Prostate gland (tissue), 2 donors: Measurements from ENCODE around the gene FMN2.

Experiments used
- CTCF ChIP-seq, 4 experiments: fragments of 200-600 bp in 2 of 4; fragments of 450-650 bp in 2 of 4; sonication (generic) in 2 of 4; IDR thresholded peaks; 1 replicate in 3 of 4; 2 replicates in 1 of 4; pipeline ENCODE4 v1.5.1; 2016 to 2019; ENCODE audit warnings: antibody characterized with exemption in 4 of 4, mild to moderate bottlenecking in 2 of 4, moderate library complexity in 2 of 4
- POLR2A ChIP-seq: fragments of 450-650 bp; IDR thresholded peaks from one replicate; pipeline ENCODE4 v1.6.1; 2016; ENCODE audit warnings: antibody characterized with exemption, mild to moderate bottlenecking
- POLR2AphosphoS5 ChIP-seq: sonication (generic); formaldehyde crosslinking; IDR thresholded peaks from one replicate; pipeline ENCODE4 v1.6.1; 2017; ENCODE audit warnings: antibody characterized with exemption

- TF ChIP-seq CTCF (IDR thresholded peaks at IDR 0.05): no peak
- TF ChIP-seq POLR2A: no peak
- TF ChIP-seq POLR2AphosphoS5: no peak
These were observed 260.0 kb downstream of the FMN2 start for GRCh38 chr1:240351690-240352089.
